Cardiac fibroblast (primary cell): ENCODE measurements around the gene CNNM1.
A peak's percentile ranks its signal among the peaks of the same experiment; 100 is the strongest.

Experiments used
- DNase-seq, 2 donors: peaks; one replicate each; pipeline versions ENCODE4 v3.0.0 to v3.0.0-alpha.2; 2010; ENCODE audit warnings: low read depth in 2 of 2
- H3K4me3 ChIP-seq, 2 donors: replicated peaks in 1 of 2; 1 replicate in 1 of 2; 2 replicates in 1 of 2; pipeline ENCODE4 v1.5.1; 2011; ENCODE audit warnings: low read depth in 2 of 2, low read length in 2 of 2, mild to moderate bottlenecking in 2 of 2, moderate library complexity in 1 of 2
- CTCF ChIP-seq: IDR thresholded peaks from one replicate; pipeline ENCODE4 v1.5.1; 2011; ENCODE audit warnings: low read depth, mild to moderate bottlenecking, low read length, inconsistent platforms

The CNNM1 gene

DNA sequence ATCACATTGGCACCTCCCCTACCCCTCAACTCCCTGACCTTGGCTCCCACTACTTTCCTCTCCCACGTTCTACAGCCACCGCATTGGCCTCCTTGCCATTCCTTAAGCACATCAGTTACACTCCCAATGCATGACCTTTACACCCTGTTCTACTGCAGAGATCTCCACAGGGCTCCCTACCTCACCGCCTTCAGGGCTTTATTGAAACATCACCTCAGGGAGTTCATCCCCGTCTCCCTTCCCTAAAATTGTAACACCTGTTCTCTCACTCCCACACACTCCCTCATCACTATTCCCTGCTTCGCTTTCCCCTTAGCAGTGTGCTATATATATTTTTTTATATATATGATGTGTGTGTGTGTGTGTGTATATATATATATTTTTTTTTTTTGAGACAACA is 18.5 kb downstream of the CNNM1 start:
- no peak for DNase-seq
- no peak overlapping the region for H3K4me3 ChIP-seq
- no peak for TF ChIP-seq CTCF

GRCh38 chr10:99353182-99353581 is 24.0 kb downstream of the CNNM1 start:
- TF ChIP-seq CTCF = no peak
- DNase-seq = no peak
- no peak overlapping the region for H3K4me3 ChIP-seq

- no peak overlapping the region for H3K4me3 ChIP-seq
- DNase-seq = no peak
- no peak for TF ChIP-seq CTCF
Measured at GRCh38 chr10:99357691-99358090, 28.5 kb downstream of the CNNM1 start.

- H3K4me3 ChIP-seq = no peak overlapping the region
- no peak for DNase-seq
- no peak for TF ChIP-seq CTCF
Measured at GRCh38 chr10:99358101-99358500, 28.9 kb downstream of the CNNM1 start.

GRCh38 chr10:99360934-99361333 is 31.8 kb downstream of the CNNM1 start:
- TF ChIP-seq CTCF = no peak
- H3K4me3 ChIP-seq = no peak overlapping the region
- DNase-seq = no peak

GRCh38 chr10:99364125-99364524 is 35.0 kb downstream of the CNNM1 start:
- no peak for TF ChIP-seq CTCF
- no peak overlapping the region for H3K4me3 ChIP-seq
- peak in 1 of 2 donors; percentile 15 for DNase-seq

GRCh38 chr10:99365311-99365710 is 36.2 kb downstream of the CNNM1 start:
- TF ChIP-seq CTCF = no peak
- H3K4me3 ChIP-seq = no peak overlapping the region
- no peak for DNase-seq
